Lung (tissue), 12 donors: Measurements from ENCODE around the gene HADHB. TPM values are rescaled to one million over a fixed set of nuclear protein-coding genes. Genes with fewer than 3 reads are reported as not detected.

ENCODE experiments used
- ATAC-seq: fragments of 200-7000 bp; cut with Tn5 transposase; one replicate; pipeline ENCODE4 v1.9.1; 2020; ENCODE audit warnings: moderate number of reproducible peaks; ENCODE audit not compliant: insufficient read depth, low FRiP score
- DNase-seq, 3 donors: peaks; one replicate each; pipeline ENCODE4 v3.0.0-alpha.2; 2013 to 2017
- H3K27ac ChIP-seq, 2 donors: one replicate each; pipeline ENCODE4 v1.5.1; 2013; ENCODE audit warnings: mild to moderate bottlenecking in 2 of 2, moderate library complexity in 2 of 2, control low read depth in 1 of 2, inconsistent platforms in 1 of 2, low read depth in 1 of 2, low read length in 1 of 2
- H3K27me3 ChIP-seq, 3 donors: one replicate each; pipeline ENCODE4 v1.5.1; 2013; ENCODE audit warnings: low read length in 2 of 3; ENCODE audit not compliant: control insufficient read depth in 3 of 3, insufficient read depth in 3 of 3
- H3K36me3 ChIP-seq, 4 donors: one replicate each; pipeline ENCODE4 v1.5.1; 2013; ENCODE audit warnings: low read length in 4 of 4, mild to moderate bottlenecking in 1 of 4, moderate library complexity in 1 of 4; ENCODE audit not compliant: control insufficient read depth in 4 of 4, insufficient read depth in 4 of 4
- H3K4me1 ChIP-seq, 5 donors: one replicate each; pipeline ENCODE4 v1.5.1; 2013; ENCODE audit warnings: low read length in 5 of 5, mild to moderate bottlenecking in 2 of 5, moderate library complexity in 1 of 5; ENCODE audit not compliant: control insufficient read depth in 5 of 5, insufficient read depth in 5 of 5
- H3K4me3 ChIP-seq: one replicate; pipeline ENCODE4 v1.5.1; 2013; ENCODE audit warnings: mild to moderate bottlenecking, control low read depth, moderate library complexity
- H3K9ac ChIP-seq, 2 donors: one replicate each; pipeline ENCODE4 v1.5.1; 2013; ENCODE audit warnings: low read length in 2 of 2, control low read depth in 1 of 2; ENCODE audit not compliant: insufficient read depth in 1 of 2
- H3K9me3 ChIP-seq, 4 donors: one replicate each; pipeline ENCODE4 v1.5.1; 2013; ENCODE audit warnings: low read length in 3 of 4, mild to moderate bottlenecking in 1 of 4, moderate library complexity in 1 of 4; ENCODE audit not compliant: control insufficient read depth in 4 of 4, insufficient read depth in 3 of 4
- CTCF ChIP-seq: IDR thresholded peaks from 2 replicates; pipeline ENCODE4 v1.5.1; 2012; ENCODE audit warnings: mild to moderate bottlenecking; ENCODE audit errors: control extremely low read depth, extremely low read depth
- WGBS, 2 donors: extraction: QIAGEN DNeasy Blood & Tissue Kit; methylation state at CpG; one replicate each; pipeline ENCODE4 v1.1.7; 2013; 5-methylcytosine and 5-hydroxymethylcytosine counted together
- polyA plus RNA-seq, 2 donors: library from polyadenylated mRNA; stranded (reverse); fragments of 200-250 nt; gene quantifications; one replicate each; pipeline ENCODE4 v1.2.1, GENCODE V29; 2013
- total RNA-seq, 2 donors: library from RNA; depleted of rRNA in 1 of 2; stranded (reverse); fragments of >200 nt in 1 of 2; gene quantifications; one replicate each; pipeline ENCODE4 v1.2.1, GENCODE V29; 2014 to 2021
- donor health status: control.
- donor health status: control.
- donor health status: Bipolar disorder and iron deficiency.
- donor health status: healthy.
- donor health status: DM: yes; HTN: yes; CAD: no.

The HADHB gene
- total and polyA plus RNA-seq, 4 donors: 63.1 to 140 (median 89.6) TPM

DNA sequence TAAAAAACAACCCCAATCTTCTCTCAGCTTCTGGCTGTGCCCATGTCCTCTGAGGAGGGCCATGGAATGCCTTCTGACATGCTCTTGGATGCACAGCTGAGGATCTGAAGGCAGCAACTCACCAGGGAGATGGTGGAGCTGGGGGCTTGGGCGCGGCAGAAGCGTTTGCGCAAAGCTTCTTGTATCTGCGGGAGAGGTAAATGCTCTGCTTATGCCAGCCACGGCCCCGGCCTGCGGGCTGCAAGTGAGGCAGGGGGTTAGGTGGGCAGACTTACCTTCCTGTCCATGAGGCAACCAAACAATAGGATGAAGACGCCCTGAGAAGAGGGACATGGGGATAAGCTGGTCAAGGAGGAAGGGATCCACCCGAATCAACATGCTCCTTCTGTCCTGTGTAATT lies 65.2 kb downstream of the HADHB start:
- TF ChIP-seq CTCF: no peak
- Histone ChIP-seq H3K4me3 (no peak overlapping the region), H3K27me3 (no peaks in the 10 kb centered on the region), H3K36me3 (no peaks in the 10 kb centered on the region), H3K9me3 (no peaks in the 10 kb centered on the region), H3K4me1 (no peaks in the 10 kb centered on the region), H3K9ac (no peak overlapping the region), H3K27ac (no peak overlapping the region)
- DNase-seq (no peak), ATAC-seq (no peak)
- WGBS, 2 donors: 82 to 88% methylated on average over 10 of the region's 10 CpGs

GRCh38 chr2:26312471-26312870 lies 67.7 kb downstream of the HADHB start:
- ATAC-seq (no peak), DNase-seq (no peak)

GRCh38 chr2:26313446-26313845 lies 68.7 kb downstream of the HADHB start:
- DNase-seq (no peak), ATAC-seq (no peak)
- Histone ChIP-seq H3K27ac (no peak overlapping the region), H3K27me3 (no peaks in the 10 kb centered on the region), H3K4me1 (no peaks in the 10 kb centered on the region), H3K4me3 (no peak overlapping the region), H3K36me3 (no peaks in the 10 kb centered on the region), H3K9me3 (no peaks in the 10 kb centered on the region), H3K9ac (no peak overlapping the region)
- WGBS, 2 donors: 84 to 88% methylated on average over 12 of the region's 12 CpGs
- TF ChIP-seq CTCF: no peak

More at GRCh38 chr2:26312471-26312870, 67.7 kb downstream of the HADHB start:
- no peaks in the 10 kb centered on the region for H3K9me3 ChIP-seq
- no peak for TF ChIP-seq CTCF
- H3K4me3 ChIP-seq: no peak overlapping the region
- no peak overlapping the region for H3K27ac ChIP-seq
- no peaks in the 10 kb centered on the region for H3K27me3 ChIP-seq
- no peaks in the 10 kb centered on the region for H3K4me1 ChIP-seq
- WGBS, 2 donors: 84 to 88% methylated on average over 9 of the region's 9 CpGs
- no peaks in the 10 kb centered on the region for H3K36me3 ChIP-seq
- H3K9ac ChIP-seq: no peak overlapping the region

DNA sequence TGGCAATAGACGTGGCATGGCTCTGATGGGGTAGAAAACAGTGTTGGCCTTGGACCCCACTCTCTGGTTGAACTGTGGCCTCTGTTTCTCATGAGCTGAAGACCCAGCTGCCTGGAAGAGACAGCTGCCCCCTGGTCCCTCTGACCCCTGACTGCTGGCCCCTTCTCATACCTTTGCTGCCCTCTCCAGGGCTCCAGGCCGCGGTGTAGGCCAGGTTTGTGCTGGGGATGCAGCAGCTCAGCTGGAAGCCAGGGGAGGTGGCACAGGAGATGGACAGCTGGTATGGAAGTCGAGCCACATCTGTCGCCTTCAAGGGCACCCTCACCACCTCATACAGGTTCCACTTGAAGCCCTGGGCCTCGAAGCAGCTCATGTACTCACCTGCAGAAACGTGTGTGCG lies 69.5 kb downstream of the HADHB start:
- no peaks in the 10 kb centered on the region for H3K9me3 ChIP-seq
- no peak overlapping the region for H3K4me3 ChIP-seq
- H3K27me3 ChIP-seq: no peaks in the 10 kb centered on the region
- H3K9ac ChIP-seq: no peak overlapping the region
- no peak for TF ChIP-seq CTCF
- no peak for ATAC-seq
- DNase-seq: no peak
- no peaks in the 10 kb centered on the region for H3K4me1 ChIP-seq
- 81 to 88% methylated on average over 8 of the region's 8 CpGs for WGBS, 2 donors
- H3K27ac ChIP-seq: no peak overlapping the region
- H3K36me3 ChIP-seq: no peaks in the 10 kb centered on the region
